Keratinocyte (primary cell): ENCODE results near the gene THSD7B. TPM values are rescaled to one million over a fixed set of nuclear protein-coding genes. Genes with fewer than 3 reads are reported as not detected.

Experiments used
- DNase-seq: peaks from one replicate; pipeline ENCODE4 v3.0.0-alpha.2; 2011; ENCODE audit warnings: low read depth, missing footprints, low spot score
- FAIRE-seq: peaks from 2 replicates; lab custom pipeline; 2011; peaks lifted over from hg19 to GRCh38; lab: Jason Lieb, UNC
- H2AFZ ChIP-seq: 2 replicates; pipeline ENCODE4 v1.6.0; 2012; ENCODE audit warnings: low read length, control low read depth, inconsistent platforms; ENCODE audit not compliant: control insufficient read depth
- H3K27ac ChIP-seq: 2 replicates; pipeline ENCODE4 v1.5.1; 2011; ENCODE audit warnings: low read length; ENCODE audit not compliant: control insufficient read depth, insufficient read depth
- H3K27me3 ChIP-seq: 3 replicates; pipeline ENCODE4 v1.6.0; 2011; ENCODE audit warnings: low read length; ENCODE audit not compliant: control insufficient read depth, insufficient read depth; ENCODE audit errors: extremely low read depth
- H3K36me3 ChIP-seq, 2 experiments: 2 replicates in 1 of 2; 3 replicates in 1 of 2; pipeline ENCODE4 v1.5.1; 2011; ENCODE audit warnings: low read length in 2 of 2, mild to moderate bottlenecking in 1 of 2; ENCODE audit not compliant: control insufficient read depth in 2 of 2, insufficient read depth in 2 of 2; ENCODE audit errors: extremely low read depth in 1 of 2
- H3K4me1 ChIP-seq: 3 replicates; pipeline ENCODE4 v1.5.1; 2011; ENCODE audit warnings: low read length; ENCODE audit not compliant: control insufficient read depth, insufficient read depth; ENCODE audit errors: extremely low read depth
- H3K4me2 ChIP-seq: 3 replicates; pipeline ENCODE4 v1.6.0; 2011; ENCODE audit warnings: low read depth, low read length; ENCODE audit not compliant: control insufficient read depth, insufficient read depth; ENCODE audit errors: extremely low read depth
- H3K4me3 ChIP-seq, 3 experiments: fragments of 200-600 bp in 1 of 3; sonication (generic) in 1 of 3; 2 replicates in 2 of 3; 3 replicates in 1 of 3; pipeline ENCODE4 v1.5.1; 2011 to 2016; ENCODE audit warnings: low read length in 3 of 3, mild to moderate bottlenecking in 3 of 3, control low read depth in 2 of 3, inconsistent platforms in 1 of 3, low read depth in 1 of 3, mixed read lengths in 1 of 3, mixed run types in 1 of 3, moderate library complexity in 1 of 3; ENCODE audit not compliant: control insufficient read depth in 2 of 3, insufficient read depth in 2 of 3; ENCODE audit errors: extremely low read depth in 1 of 3
- H3K79me2 ChIP-seq: 2 replicates; pipeline ENCODE4 v1.6.0; 2012; ENCODE audit warnings: low read length; ENCODE audit not compliant: control insufficient read depth, insufficient read depth
- H3K9ac ChIP-seq: 3 replicates; pipeline ENCODE4 v1.6.0; 2011; ENCODE audit warnings: low read length; ENCODE audit not compliant: control insufficient read depth, insufficient read depth; ENCODE audit errors: extremely low read depth
- H3K9me1 ChIP-seq: 3 replicates; pipeline ENCODE4 v1.6.0; 2011; ENCODE audit warnings: low read length; ENCODE audit not compliant: control insufficient read depth, insufficient read depth; ENCODE audit errors: extremely low read depth
- H3K9me3 ChIP-seq: 2 replicates; pipeline ENCODE4 v1.5.1; 2012; ENCODE audit warnings: low read depth, low read length; ENCODE audit not compliant: control insufficient read depth
- H4K20me1 ChIP-seq: 3 replicates; pipeline ENCODE4 v1.6.0; 2011; ENCODE audit warnings: low read length; ENCODE audit not compliant: control insufficient read depth, insufficient read depth; ENCODE audit errors: extremely low read depth
- CTCF ChIP-seq, 3 experiments: IDR thresholded peaks in 1 of 3; conservative IDR thresholded peaks in 1 of 3; optimal IDR thresholded peaks in 1 of 3; 2 replicates in 2 of 3; 3 replicates in 1 of 3; pipeline versions ENCODE3 to v1.5.1; 2011; ENCODE audit warnings: low read length in 3 of 3, mild to moderate bottlenecking in 3 of 3, moderate library complexity in 2 of 3, control low read depth in 1 of 3, inconsistent platforms in 1 of 3; ENCODE audit not compliant: insufficient read depth in 2 of 3; ENCODE audit errors: extremely low read depth in 1 of 3
- EZH2 ChIP-seq: IDR thresholded peaks from one replicate; pipeline ENCODE4 v1.6.1; 2012; ENCODE audit warnings: inconsistent platforms, mild to moderate bottlenecking, low read length, moderate library complexity
- dilution Hi-C: fragments of 300-500 bp; cut with MboI; formaldehyde crosslinking; loops from one replicate; pipeline ENCODE4 v1.7.0; 2020; ENCODE audit warnings: low sequenced_read_pairs; ENCODE audit not compliant: extremely low pct_ligation_motif_present
- polyA plus RNA-seq, 5 experiments: library from polyadenylated mRNA; depleted of rRNA in 3 of 5; stranded (reverse) in 3 of 5; stranded (forward) in 1 of 5; unstranded in 1 of 5; fragments of >200 nt; gene quantifications; 1 replicate in 1 of 5; 2 replicates in 3 of 5; 3 replicates in 1 of 5; pipeline versions ENCODE4 v1.2.1 to v1.2.3, GENCODE V29; 2011 to 2012; ENCODE audit warnings: missing spikeins in 2 of 5, low read depth in 1 of 5, low replicate concordance in 1 of 5

THSD7B gene
- polyA plus RNA-seq, 1 donor (not counting 4 experiments of a cell fraction or from before 2014, with no cell fraction given): 0.04 TPM

- no peak for FAIRE-seq
- H3K9ac ChIP-seq: no peak overlapping the region
- no peak for DNase-seq
- H3K27ac ChIP-seq: no peak overlapping the region
- H3K27me3 ChIP-seq: no peaks in the 10 kb centered on the region
- H3K9me1 ChIP-seq: no peaks in the 10 kb centered on the region
- H3K4me3 ChIP-seq: no peak overlapping the region
- H3K36me3 ChIP-seq: no peaks in the 10 kb centered on the region
- H3K4me1 ChIP-seq: no peaks in the 10 kb centered on the region
- TF ChIP-seq EZH2 (no peak), CTCF (optimal IDR thresholded peaks at IDR 0.05 in 1 of 3, IDR thresholded peaks at IDR 0.05 in 1 of 3, conservative IDR thresholded peaks at IDR 0.05 in 1 of 3; ENCODE audit: extremely low read depth in 1 of 3, insufficient read depth in 2 of 3, low read length in 3 of 3) (no peak)
- H2AFZ ChIP-seq: no peak overlapping the region
- no peaks in the 10 kb centered on the region for H4K20me1 ChIP-seq
- H3K79me2 ChIP-seq: no peaks in the 10 kb centered on the region
- dilution Hi-C loops: no loop called here
- no peak overlapping the region for H3K4me2 ChIP-seq
- no peaks in the 10 kb centered on the region for H3K9me3 ChIP-seq
These were observed 613.8 kb downstream of the THSD7B start for GRCh38 chr2:137379186-137379585.

GRCh38 chr2:137380610-137381009, 615.3 kb downstream of the THSD7B start:
- Histone ChIP-seq H3K27me3 (no peaks in the 10 kb centered on the region), H4K20me1 (no peaks in the 10 kb centered on the region), H3K9me3 (no peaks in the 10 kb centered on the region), H2AFZ (no peak overlapping the region), H3K36me3 (no peaks in the 10 kb centered on the region), H3K9ac (no peak overlapping the region), H3K27ac (no peak overlapping the region), H3K4me3 (no peak overlapping the region), H3K4me2 (no peak overlapping the region), H3K79me2 (no peaks in the 10 kb centered on the region), H3K4me1 (no peaks in the 10 kb centered on the region), H3K9me1 (no peaks in the 10 kb centered on the region)
- TF ChIP-seq EZH2: no peak
- no peak for TF ChIP-seq CTCF (optimal IDR thresholded peaks at IDR 0.05 in 1 of 3, IDR thresholded peaks at IDR 0.05 in 1 of 3, conservative IDR thresholded peaks at IDR 0.05 in 1 of 3; ENCODE audit: extremely low read depth in 1 of 3, insufficient read depth in 2 of 3, low read length in 3 of 3)
- peak; percentile 15 for DNase-seq
- dilution Hi-C loops: no loop called here
- FAIRE-seq: peak; percentile 79
